ENCODE data around the gene CDHR3.
A peak's percentile ranks its signal among the peaks of the same experiment; 100 is the strongest.
"Not testable (repeated sequence)": the region's sequence is repeated elsewhere in the genome, so short reads cannot be mapped to it uniquely, and the experiment has no call there.

Gene CDHR3

GRCh38 chr7:105963038-105963667, at the start of gene CDHR3:
CDHR3 (plus strand) TSS chr7:105963264; CDS start chr7:105963319, 55 bp downstream.
- DNase-seq (ENCODE audit: low spot score): no peak

- DNase-seq (ENCODE audit: low spot score): no peak
Observed at GRCh38 chr7:105913947-105914346, 49.1 kb upstream of the CDHR3 start.

GRCh38 chr7:105916603-105917002, 46.5 kb upstream of the CDHR3 start:
- no peak for DNase-seq (ENCODE audit: low spot score)

- no peak for DNase-seq (ENCODE audit: low spot score)
Observed at GRCh38 chr7:105917659-105918058, 45.4 kb upstream of the CDHR3 start.

GRCh38 chr7:105920766-105921165, 42.3 kb upstream of the CDHR3 start:
- no peak for DNase-seq (ENCODE audit: low spot score)

GRCh38 chr7:105924945-105925344, 38.1 kb upstream of the CDHR3 start:
- DNase-seq (ENCODE audit: low spot score): no peak

DNA sequence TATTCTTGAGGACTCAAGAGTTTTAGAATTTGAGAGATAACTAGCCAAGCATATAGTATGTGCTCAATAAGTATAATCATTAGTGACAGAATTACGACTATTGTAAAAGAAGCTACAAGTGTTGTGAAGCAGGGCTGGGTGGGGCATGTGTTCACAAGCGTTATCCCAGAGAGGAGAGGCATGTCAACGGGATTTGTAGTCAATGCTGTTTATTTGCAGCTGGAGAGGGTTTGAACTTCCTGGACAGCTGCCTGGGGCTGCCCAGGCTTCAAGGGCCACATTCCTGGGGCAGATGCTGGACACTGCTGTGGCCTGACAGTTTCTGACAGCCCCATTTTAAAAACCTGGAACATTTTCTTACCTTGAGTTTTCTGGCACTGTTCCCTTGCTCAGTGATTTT, 36.9 kb upstream of the CDHR3 start:
- no peak for DNase-seq (ENCODE audit: low spot score)

DNA sequence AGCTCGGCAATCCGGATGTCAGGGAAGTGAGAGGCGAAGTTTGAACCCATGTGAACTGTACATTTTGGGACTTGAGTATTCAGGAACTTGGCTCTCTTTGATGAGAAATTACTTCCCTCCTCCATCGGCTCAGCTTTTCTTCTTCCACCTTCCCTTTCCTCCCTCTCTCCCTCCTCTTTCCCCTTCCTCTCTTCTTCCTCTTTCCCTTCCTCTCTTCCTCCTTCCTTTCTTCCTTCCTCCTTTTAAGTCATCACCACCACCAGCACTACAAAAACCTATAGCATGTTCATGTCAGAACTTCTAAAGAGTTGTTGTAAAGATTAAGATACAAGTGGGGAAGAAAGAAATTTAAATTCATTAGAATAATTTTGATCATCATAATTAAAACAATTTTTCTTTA, 31.9 kb upstream of the CDHR3 start:
- no peak for DNase-seq (ENCODE audit: low spot score)

GRCh38 chr7:105932835-105933477, 30.1 kb upstream of the CDHR3 start:
- peak; percentile 10 for DNase-seq (ENCODE audit: low spot score)

DNA sequence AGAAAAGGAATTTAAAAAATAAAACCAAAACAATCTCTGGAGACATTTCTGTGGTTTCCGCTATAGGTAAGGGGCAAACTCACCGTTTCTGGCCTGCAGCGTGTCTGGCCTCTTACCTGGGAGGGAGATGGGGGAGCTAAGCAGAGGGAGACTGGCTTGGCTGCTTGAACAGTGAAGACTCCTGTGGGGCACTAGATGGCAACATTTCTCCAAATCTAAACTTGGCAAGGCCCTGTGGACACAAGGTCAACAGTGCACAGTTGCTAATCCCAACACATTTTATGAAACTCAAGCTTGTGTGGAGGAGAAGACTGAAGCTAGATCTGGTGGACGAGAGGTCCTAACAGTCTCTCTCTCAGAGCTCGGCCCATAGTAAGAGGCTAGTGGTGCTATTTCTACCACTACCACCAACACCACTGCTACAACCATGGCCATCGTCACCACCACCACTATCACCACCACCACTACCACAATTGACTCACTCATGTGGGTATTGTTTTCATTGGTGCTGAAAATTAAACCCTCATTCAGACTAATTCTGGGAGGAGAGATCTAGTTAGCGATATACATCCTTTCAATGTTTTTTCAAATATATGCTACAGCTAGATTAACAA, 28.4 kb upstream of the CDHR3 start:
- DNase-seq (ENCODE audit: low spot score): peak; percentile 12

DNA sequence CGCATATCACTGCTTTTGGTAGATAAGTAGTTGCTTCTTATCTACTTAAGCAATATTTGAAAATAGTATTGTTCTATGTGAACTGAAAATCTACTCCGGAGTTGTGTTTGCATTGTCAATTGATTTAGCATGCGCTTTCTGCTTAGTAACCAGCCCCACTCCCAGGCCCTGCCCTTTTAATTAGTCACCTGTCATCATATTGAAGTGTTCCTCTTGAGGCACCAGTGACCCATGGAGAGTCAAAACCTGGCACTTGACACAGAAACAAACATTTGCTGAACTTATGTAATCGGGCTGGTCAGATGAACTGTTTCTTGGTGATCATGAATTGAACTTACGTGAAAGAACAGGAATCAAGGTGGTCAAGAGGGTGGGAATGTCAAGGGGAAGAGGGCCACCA, 27.8 kb upstream of the CDHR3 start:
- DNase-seq (ENCODE audit: low spot score): no peak

DNA sequence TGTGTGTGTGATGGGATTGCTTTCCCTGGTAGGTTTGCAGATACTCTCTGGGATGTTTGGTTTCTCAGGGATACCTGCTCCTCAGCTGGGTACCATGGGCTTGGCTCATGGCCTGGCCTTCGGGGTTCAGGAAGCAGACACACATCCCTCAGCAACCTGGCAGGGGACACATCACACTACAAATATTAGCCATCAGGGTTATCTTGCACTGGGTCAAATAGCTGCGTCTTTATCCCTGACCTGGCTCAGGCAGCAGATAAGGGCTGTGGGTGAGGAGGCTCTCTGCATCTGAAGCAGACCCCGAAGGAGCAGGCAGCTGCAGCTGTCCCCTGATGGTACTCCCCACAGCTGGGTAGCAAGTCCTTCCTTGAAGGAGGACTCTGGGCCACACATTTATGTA, 25.7 kb upstream of the CDHR3 start:
- no peak for DNase-seq (ENCODE audit: low spot score)

GRCh38 chr7:105940109-105940508, 23.0 kb upstream of the CDHR3 start:
- no peak for DNase-seq (ENCODE audit: low spot score)

DNA sequence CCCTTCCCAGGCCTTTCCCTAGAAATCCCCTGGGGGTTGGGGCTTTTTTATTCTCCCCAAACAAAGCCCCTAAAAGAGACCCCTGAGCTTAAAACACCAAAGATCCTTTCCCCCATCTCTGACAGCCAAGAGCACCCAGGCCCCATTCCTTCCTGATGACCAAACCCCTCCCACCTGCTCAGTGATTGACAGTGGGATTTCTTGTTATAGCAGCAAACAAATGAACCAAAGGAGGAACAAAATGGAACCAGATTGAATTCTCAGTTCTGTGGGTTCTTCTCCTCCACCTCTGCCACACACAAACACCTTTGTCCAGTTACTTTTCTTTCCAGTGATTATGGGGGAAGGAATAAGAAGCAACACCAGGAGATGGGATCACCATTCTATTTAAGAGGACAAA, 21.5 kb upstream of the CDHR3 start:
- DNase-seq (ENCODE audit: low spot score): no peak

DNA sequence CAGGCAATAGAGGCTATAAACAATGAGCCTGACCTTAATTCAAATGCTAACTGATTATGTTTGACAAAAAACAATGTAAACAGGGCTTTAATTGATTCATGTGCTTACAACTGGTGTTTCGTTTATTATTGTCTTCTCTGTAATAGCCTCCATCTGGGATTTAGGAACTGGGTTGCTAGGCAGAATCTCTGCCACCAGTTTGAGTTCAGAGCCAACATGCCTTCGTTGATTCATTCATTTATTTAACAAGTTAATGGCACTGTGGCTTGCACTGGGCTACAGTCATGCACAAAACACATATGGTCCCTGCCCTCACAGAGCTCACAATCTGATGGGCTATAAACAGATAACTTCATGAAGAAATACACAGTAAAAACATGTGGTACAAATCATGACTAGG, 19.6 kb upstream of the CDHR3 start:
- no peak for DNase-seq (ENCODE audit: low spot score)

- DNase-seq (ENCODE audit: low spot score): no peak
Observed at GRCh38 chr7:105945848-105946247, 17.2 kb upstream of the CDHR3 start.

GRCh38 chr7:105951597-105951996, 11.5 kb upstream of the CDHR3 start:
- DNase-seq (ENCODE audit: low spot score): no peak

- no peak for DNase-seq (ENCODE audit: low spot score)
Observed at GRCh38 chr7:105952917-105953595, 10.0 kb upstream of the CDHR3 start.

DNA sequence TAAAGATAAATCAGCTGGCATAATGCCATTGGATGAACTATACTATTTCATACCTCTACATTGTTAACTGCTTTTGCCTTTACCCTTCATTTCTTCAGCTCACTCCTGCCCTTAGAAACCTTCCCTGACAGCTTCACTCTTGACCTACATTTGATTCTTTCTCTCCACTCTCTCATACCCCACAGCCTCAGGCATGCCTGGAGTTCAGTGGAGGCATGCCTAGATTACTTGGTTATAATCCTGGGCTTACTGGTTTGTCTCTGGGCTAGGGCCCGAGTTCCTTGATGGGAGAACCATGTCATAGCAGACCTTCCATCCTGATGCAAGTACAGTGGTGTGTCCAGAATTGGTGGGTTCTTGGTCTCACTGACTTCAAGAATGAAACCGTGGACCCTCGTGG, 8.4 kb upstream of the CDHR3 start:
- DNase-seq (ENCODE audit: low spot score): no peak

DNA sequence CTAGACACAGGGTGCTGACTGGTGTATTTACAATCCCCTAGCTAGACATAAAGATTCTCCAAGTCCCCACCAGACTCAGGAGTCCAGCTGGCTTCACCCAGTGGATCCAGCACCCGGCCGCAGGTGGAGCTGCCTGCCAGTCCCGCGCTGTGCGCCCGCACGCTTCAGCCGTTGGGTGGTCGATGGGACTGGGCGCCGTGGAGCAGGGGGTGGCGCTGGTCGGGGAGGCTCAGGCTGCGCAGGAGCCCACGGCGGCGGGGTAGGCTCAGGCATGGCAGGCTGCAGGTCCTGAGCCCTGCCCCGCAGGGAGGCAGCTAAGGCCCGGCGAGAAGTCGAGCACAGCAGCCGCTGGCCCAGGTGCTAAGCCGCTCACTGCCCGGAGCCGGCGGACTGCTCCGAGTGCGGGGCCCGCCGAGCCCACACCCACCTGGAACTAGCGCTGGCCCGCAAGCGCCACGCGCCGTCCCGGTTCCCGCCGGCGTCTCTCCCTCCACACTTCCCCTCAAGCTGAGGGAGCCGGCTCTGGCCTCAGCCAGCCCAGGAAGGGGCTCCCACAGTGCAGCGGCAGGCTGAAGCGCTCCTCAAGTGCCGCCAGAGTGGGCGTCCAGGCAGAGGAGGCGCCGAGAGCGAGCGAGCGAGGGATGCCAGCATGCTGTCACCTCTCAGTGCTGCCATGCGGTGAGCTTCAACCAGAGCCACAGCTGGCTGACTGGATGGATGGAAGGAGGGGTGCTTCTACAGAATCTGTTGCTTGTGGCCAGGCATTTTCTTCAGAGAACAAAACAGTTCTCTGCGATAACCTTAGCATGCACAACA, 7.2 kb upstream of the CDHR3 start:
- DNase-seq (ENCODE audit: low spot score): not testable (repeated sequence)

DNA sequence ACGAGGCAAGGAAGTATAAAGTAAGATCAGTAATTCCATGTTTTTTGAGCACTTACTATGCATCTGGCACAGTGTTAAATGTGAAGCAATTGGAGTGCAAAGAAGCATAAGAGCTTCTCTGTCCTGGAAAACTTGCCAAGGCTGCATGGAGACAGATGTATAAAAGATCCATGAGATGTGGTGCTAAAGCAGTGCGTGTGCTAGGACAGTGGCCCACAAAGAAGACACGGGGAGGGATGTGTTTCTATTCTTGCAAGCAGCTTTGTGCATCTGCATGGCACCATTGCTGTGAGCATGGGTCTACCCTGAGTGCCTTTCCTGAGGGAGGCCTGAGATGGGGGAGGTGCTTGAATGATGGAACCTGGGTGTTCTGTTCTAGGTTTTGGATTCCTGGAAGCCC, 5.1 kb upstream of the CDHR3 start:
- no peak for DNase-seq (ENCODE audit: low spot score)

DNA sequence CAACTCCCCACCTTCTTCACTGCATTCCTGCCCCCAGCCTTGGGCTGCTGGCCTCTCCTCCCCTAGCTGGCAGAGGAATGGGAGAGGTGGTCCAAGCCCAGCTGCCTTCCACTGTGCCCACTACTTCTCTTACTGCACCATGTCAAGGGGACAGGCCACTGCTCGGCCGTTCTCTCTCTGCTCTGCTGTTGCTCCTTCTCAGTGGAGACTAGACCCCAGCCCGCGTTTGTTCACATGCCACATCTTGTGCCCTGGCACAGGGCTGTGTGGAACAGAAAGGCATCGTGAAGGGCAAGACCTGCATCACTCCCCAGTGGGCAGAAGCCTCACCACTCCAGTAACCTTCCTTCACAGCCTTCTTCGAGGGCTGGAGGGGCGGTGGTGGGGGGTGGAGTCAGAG, 711 bp upstream of the CDHR3 start:
- DNase-seq (ENCODE audit: low spot score): no peak
